Liver (tissue), 9 donors: ENCODE results near the gene RARRES1. TPM values are rescaled to one million over a fixed set of nuclear protein-coding genes. Genes with fewer than 3 reads are reported as not detected.

ENCODE experiments used
- DNase-seq: peaks from one replicate; pipeline ENCODE4 v3.0.0-alpha.2; 2017; ENCODE audit warnings: low spot score
- H3K27ac ChIP-seq, 2 donors: one replicate each; pipeline ENCODE4 v1.7.0; 2013; ENCODE audit warnings: inconsistent platforms in 2 of 2, low read length in 2 of 2, control low read depth in 1 of 2, low read depth in 1 of 2, mild to moderate bottlenecking in 1 of 2
- H3K27me3 ChIP-seq, 4 donors: one replicate each; pipeline versions ENCODE4 v1.6.1 to v1.7.0; 2013; ENCODE audit warnings: low read length in 3 of 4, inconsistent platforms in 1 of 4, mild to moderate bottlenecking in 1 of 4, moderate library complexity in 1 of 4; ENCODE audit not compliant: control insufficient read depth in 4 of 4, insufficient read depth in 4 of 4
- H3K36me3 ChIP-seq, 4 donors: one replicate each; pipeline versions ENCODE4 v1.6.1 to v1.7.0; 2013; ENCODE audit warnings: low read length in 3 of 4, mild to moderate bottlenecking in 3 of 4, low read depth in 1 of 4, moderate library complexity in 1 of 4; ENCODE audit not compliant: control insufficient read depth in 4 of 4, insufficient read depth in 3 of 4
- H3K4me1 ChIP-seq, 4 donors: one replicate each; pipeline versions ENCODE4 v1.6.1 to v1.7.0; 2013; ENCODE audit warnings: low read length in 3 of 4, mild to moderate bottlenecking in 3 of 4, moderate library complexity in 1 of 4; ENCODE audit not compliant: control insufficient read depth in 4 of 4, insufficient read depth in 4 of 4
- H3K4me3 ChIP-seq, 3 donors: one replicate each; pipeline versions ENCODE4 v1.6.1 to v1.7.0; 2013; ENCODE audit warnings: low read length in 3 of 3, control low read depth in 1 of 3, low read depth in 1 of 3, mild to moderate bottlenecking in 1 of 3
- H3K9ac ChIP-seq, 2 donors: one replicate each; pipeline ENCODE4 v1.7.0; 2013; ENCODE audit warnings: low read length in 2 of 2, mild to moderate bottlenecking in 2 of 2, moderate library complexity in 2 of 2, control low read depth in 1 of 2, low read depth in 1 of 2
- H3K9me3 ChIP-seq, 4 donors: one replicate each; pipeline versions ENCODE4 v1.6.1 to v1.7.0; 2013; ENCODE audit warnings: low read length in 3 of 4; ENCODE audit not compliant: control insufficient read depth in 4 of 4
- EGR1 ChIP-seq, 2 donors: IDR thresholded peaks; 2 replicates each; pipeline ENCODE4 v1.6.1; 2016 to 2018; ENCODE audit warnings: antibody characterized with exemption in 2 of 2, low read depth in 2 of 2
- FOXA1 ChIP-seq: IDR thresholded peaks from 2 replicates; pipeline ENCODE4 v1.6.1; 2016; ENCODE audit warnings: antibody characterized with exemption
- FOXA2 ChIP-seq: IDR thresholded peaks from 2 replicates; pipeline ENCODE4 v1.6.1; 2016; ENCODE audit warnings: antibody characterized with exemption
- GABPA ChIP-seq, 2 donors: IDR thresholded peaks in 1 of 2; conservative IDR thresholded peaks in 1 of 2; 2 replicates each; pipeline ENCODE4 v1.6.1; 2016; ENCODE audit warnings: antibody characterized with exemption in 2 of 2, mild to moderate bottlenecking in 1 of 2, moderate library complexity in 1 of 2
- HNF4A ChIP-seq, 2 donors: conservative IDR thresholded peaks; 2 replicates each; pipeline ENCODE4 v1.6.1; 2016; ENCODE audit warnings: antibody characterized with exemption in 2 of 2, mild to moderate bottlenecking in 2 of 2
- HNF4G ChIP-seq: IDR thresholded peaks from 2 replicates; pipeline ENCODE4 v1.6.1; 2016; ENCODE audit warnings: antibody characterized with exemption
- JUND ChIP-seq, 2 donors: IDR thresholded peaks; 2 replicates each; pipeline ENCODE4 v1.6.1; 2016; ENCODE audit warnings: antibody characterized with exemption in 2 of 2
- NR2F2 ChIP-seq: IDR thresholded peaks from 2 replicates; pipeline ENCODE4 v1.6.1; 2016; ENCODE audit warnings: antibody characterized with exemption
- RAD21 ChIP-seq, 2 donors: IDR thresholded peaks; 2 replicates each; pipeline ENCODE4 v1.6.1; 2016; ENCODE audit warnings: antibody characterized with exemption in 2 of 2, mild to moderate bottlenecking in 2 of 2
- RXRA ChIP-seq, 2 donors: IDR thresholded peaks; 2 replicates each; pipeline ENCODE4 v1.6.1; 2017 to 2018; ENCODE audit warnings: antibody characterized with exemption in 2 of 2, mild to moderate bottlenecking in 1 of 2
- SP1 ChIP-seq: IDR thresholded peaks from 2 replicates; pipeline ENCODE4 v1.6.1; 2018; ENCODE audit warnings: antibody characterized with exemption, mild to moderate bottlenecking
- TAF1 ChIP-seq: conservative IDR thresholded peaks from 2 replicates; pipeline ENCODE4 v1.6.1; 2016; ENCODE audit warnings: antibody characterized with exemption, mild to moderate bottlenecking
- YY1 ChIP-seq: IDR thresholded peaks from 2 replicates; pipeline ENCODE4 v1.6.1; 2016; ENCODE audit warnings: antibody characterized with exemption, mild to moderate bottlenecking
- WGBS: extraction: QIAGEN DNeasy Blood & Tissue Kit; methylation state at CpG from one replicate; pipeline ENCODE4 v1.1.7; 2013; 5-methylcytosine and 5-hydroxymethylcytosine counted together
- polyA plus RNA-seq, 2 donors: library from polyadenylated mRNA; stranded (reverse) in 1 of 2; unstranded in 1 of 2; fragments of 200-250 nt in 1 of 2; fragments of >200 nt in 1 of 2; fragmentation: Nextera tagmentation in 1 of 2; extraction: Ambion mirVana in 1 of 2; gene quantifications; one replicate each; pipeline versions ENCODE4 v1.2.1 to v1.2.3, GENCODE V29; 2013 to 2015
- total RNA-seq, 2 donors: library from RNA; depleted of rRNA; stranded (reverse); fragments of >200 nt; gene quantifications; one replicate each; pipeline ENCODE4 v1.2.3, GENCODE V29; 2014
- TF ChIP-seq, protein P1 (sequence below): IDR thresholded peaks from 2 replicates; pipeline ENCODE4 v1.6.1; 2016; ENCODE audit warnings: antibody characterized with exemption
- TF ChIP-seq, protein P2 (sequence below): IDR thresholded peaks from 2 replicates; pipeline ENCODE4 v1.6.1; 2016; ENCODE audit warnings: antibody characterized with exemption
- TF ChIP-seq, protein P3 (sequence below): fragments of 150-350 bp; IDR thresholded peaks from 2 replicates; pipeline ENCODE4 v1.5.1; 2017; ENCODE audit warnings: improper control_type of control experiment, low read depth, low read length; ENCODE audit not compliant: missing input control
- TF ChIP-seq, protein P4 (sequence below): IDR thresholded peaks from 2 replicates; pipeline ENCODE4 v1.6.1; 2016; ENCODE audit warnings: antibody characterized with exemption, mild to moderate bottlenecking
- TF ChIP-seq, protein P5 (sequence below): IDR thresholded peaks from 2 replicates; pipeline ENCODE4 v1.6.1; 2016; ENCODE audit warnings: antibody characterized with exemption
- donor health status: healthy.
- donor health status: healthy.
- donor health status: healthy.
- donor health status: healthy.
- donor health status: healthy.

Gene RARRES1
- total and polyA plus RNA-seq, 4 donors = 0.92 to 6.9 (median 2.4) TPM

DNA sequence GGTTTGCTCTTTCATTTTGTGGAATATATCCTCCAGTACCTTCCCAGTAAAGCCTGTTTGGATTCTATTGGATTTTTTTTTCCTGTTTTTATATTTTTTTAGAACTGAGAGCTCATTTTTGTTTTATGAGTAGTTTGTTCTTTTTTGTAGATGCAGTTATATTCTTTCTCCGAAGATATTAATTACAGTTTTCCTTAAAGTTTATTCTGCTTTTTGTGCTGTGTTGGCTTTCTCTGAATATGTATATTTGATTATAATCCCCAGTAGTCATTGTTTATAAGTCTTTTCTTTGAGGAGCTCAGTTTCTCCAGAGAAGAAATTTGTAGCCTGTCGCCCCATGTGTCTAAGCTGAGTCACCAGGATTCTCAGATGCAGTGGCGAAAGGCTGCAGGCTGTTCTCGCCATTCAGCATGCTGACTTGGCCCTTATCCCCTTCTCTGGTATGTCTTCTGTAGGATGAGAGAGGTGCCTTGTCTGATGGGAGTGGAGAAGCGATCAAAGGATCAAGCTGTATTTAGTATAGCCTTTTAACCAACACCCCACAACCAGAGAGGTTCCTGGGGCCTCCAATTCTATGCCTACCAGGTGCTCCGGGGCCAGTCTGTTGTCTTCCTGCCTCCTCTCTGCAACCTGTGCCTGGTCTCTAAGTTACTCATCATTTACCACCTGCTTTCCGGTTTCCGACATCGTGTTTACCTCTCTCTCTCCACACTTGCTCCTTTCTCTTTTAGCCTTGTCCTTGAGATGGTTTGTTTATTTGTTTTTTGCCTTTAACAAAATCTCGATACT, 37.9 kb upstream of the RARRES1 start:
- TF ChIP-seq GABPA (IDR thresholded peaks at IDR 0.05 in 1 of 2, conservative IDR thresholded peaks at IDR 0.05 in 1 of 2) (no peak), HNF4G (no peak), YY1 (no peak), NR2F2 (no peak), SP1 (no peak), TAF1 (no peak), HNF4A (conservative IDR thresholded peaks at IDR 0.05) (no peak), FOXA2 (no peak), EGR1 (IDR thresholded peaks at IDR 0.05; ENCODE audit: low read depth in 2 of 2) (no peak), JUND (IDR thresholded peaks at IDR 0.05) (no peak), RXRA (IDR thresholded peaks at IDR 0.05) (no peak), RAD21 (IDR thresholded peaks at IDR 0.05) (no peak), FOXA1 (no peak)
- TF ChIP-seq, protein P1, sequence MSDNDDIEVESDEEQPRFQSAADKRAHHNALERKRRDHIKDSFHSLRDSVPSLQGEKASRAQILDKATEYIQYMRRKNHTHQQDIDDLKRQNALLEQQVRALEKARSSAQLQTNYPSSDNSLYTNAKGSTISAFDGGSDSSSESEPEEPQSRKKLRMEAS = no peak
- TF ChIP-seq, protein P2, sequence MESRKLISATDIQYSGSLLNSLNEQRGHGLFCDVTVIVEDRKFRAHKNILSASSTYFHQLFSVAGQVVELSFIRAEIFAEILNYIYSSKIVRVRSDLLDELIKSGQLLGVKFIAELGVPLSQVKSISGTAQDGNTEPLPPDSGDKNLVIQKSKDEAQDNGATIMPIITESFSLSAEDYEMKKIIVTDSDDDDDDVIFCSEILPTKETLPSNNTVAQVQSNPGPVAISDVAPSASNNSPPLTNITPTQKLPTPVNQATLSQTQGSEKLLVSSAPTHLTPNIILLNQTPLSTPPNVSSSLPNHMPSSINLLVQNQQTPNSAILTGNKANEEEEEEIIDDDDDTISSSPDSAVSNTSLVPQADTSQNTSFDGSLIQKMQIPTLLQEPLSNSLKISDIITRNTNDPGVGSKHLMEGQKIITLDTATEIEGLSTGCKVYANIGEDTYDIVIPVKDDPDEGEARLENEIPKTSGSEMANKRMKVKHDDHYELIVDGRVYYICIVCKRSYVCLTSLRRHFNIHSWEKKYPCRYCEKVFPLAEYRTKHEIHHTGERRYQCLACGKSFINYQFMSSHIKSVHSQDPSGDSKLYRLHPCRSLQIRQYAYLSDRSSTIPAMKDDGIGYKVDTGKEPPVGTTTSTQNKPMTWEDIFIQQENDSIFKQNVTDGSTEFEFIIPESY = no peak
- TF ChIP-seq, protein P3, sequence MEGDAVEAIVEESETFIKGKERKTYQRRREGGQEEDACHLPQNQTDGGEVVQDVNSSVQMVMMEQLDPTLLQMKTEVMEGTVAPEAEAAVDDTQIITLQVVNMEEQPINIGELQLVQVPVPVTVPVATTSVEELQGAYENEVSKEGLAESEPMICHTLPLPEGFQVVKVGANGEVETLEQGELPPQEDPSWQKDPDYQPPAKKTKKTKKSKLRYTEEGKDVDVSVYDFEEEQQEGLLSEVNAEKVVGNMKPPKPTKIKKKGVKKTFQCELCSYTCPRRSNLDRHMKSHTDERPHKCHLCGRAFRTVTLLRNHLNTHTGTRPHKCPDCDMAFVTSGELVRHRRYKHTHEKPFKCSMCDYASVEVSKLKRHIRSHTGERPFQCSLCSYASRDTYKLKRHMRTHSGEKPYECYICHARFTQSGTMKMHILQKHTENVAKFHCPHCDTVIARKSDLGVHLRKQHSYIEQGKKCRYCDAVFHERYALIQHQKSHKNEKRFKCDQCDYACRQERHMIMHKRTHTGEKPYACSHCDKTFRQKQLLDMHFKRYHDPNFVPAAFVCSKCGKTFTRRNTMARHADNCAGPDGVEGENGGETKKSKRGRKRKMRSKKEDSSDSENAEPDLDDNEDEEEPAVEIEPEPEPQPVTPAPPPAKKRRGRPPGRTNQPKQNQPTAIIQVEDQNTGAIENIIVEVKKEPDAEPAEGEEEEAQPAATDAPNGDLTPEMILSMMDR = no peak
- TF ChIP-seq, protein P4, sequence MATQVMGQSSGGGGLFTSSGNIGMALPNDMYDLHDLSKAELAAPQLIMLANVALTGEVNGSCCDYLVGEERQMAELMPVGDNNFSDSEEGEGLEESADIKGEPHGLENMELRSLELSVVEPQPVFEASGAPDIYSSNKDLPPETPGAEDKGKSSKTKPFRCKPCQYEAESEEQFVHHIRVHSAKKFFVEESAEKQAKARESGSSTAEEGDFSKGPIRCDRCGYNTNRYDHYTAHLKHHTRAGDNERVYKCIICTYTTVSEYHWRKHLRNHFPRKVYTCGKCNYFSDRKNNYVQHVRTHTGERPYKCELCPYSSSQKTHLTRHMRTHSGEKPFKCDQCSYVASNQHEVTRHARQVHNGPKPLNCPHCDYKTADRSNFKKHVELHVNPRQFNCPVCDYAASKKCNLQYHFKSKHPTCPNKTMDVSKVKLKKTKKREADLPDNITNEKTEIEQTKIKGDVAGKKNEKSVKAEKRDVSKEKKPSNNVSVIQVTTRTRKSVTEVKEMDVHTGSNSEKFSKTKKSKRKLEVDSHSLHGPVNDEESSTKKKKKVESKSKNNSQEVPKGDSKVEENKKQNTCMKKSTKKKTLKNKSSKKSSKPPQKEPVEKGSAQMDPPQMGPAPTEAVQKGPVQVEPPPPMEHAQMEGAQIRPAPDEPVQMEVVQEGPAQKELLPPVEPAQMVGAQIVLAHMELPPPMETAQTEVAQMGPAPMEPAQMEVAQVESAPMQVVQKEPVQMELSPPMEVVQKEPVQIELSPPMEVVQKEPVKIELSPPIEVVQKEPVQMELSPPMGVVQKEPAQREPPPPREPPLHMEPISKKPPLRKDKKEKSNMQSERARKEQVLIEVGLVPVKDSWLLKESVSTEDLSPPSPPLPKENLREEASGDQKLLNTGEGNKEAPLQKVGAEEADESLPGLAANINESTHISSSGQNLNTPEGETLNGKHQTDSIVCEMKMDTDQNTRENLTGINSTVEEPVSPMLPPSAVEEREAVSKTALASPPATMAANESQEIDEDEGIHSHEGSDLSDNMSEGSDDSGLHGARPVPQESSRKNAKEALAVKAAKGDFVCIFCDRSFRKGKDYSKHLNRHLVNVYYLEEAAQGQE = no peak
- TF ChIP-seq, protein P5, sequence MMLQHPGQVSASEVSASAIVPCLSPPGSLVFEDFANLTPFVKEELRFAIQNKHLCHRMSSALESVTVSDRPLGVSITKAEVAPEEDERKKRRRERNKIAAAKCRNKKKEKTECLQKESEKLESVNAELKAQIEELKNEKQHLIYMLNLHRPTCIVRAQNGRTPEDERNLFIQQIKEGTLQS = no peak
- 93% methylated on average over 10 of the region's 10 CpGs for WGBS
- Histone ChIP-seq H3K9ac (no peak overlapping the region), H3K27ac (peak overlapping the region in 1 of 2 donors; percentile 16), H3K36me3 (no peaks in the 10 kb centered on the region), H3K4me3 (no peak overlapping the region), H3K9me3 (no peaks in the 10 kb centered on the region), H3K4me1 (peaks cover 0 to 4% (median 0%) of the 10 kb centered on the region in 4 donors), H3K27me3 (no peaks in the 10 kb centered on the region)
- DNase-seq = no peak
